Right lobe of liver (tissue), 6 donors: Measurements from ENCODE around the gene RPA1. TPM values are rescaled to one million over a fixed set of nuclear protein-coding genes. Genes with fewer than 3 reads are reported as not detected.

Experiments
- ATAC-seq, 4 donors: fragments of 200-7000 bp; cut with Tn5 transposase; one replicate each; pipeline ENCODE4 v1.9.1; 2020; ENCODE audit warnings: mild to moderate bottlenecking in 4 of 4, moderate library complexity in 4 of 4
- DNase-seq, 3 donors: peaks; one replicate each; pipeline ENCODE4 v3.0.0-alpha.2; 2020
- H3K27ac ChIP-seq, 3 donors: fragments of 200-600 bp; one replicate each; pipeline ENCODE4 v1.8.0; 2022
- H3K27me3 ChIP-seq, 2 donors: fragments of 200-600 bp; one replicate each; pipeline ENCODE4 v1.8.0; 2022
- H3K36me3 ChIP-seq, 4 donors: fragments of 200-600 bp; sonication (generic) in 1 of 4; one replicate each; pipeline versions ENCODE4 v1.5.1 to v1.8.0; 2017 to 2022; ENCODE audit warnings: control low read depth in 1 of 4
- H3K4me1 ChIP-seq, 4 donors: fragments of 200-600 bp; sonication (generic) in 1 of 4; one replicate each; pipeline versions ENCODE4 v1.5.1 to v1.8.0; 2017 to 2022; ENCODE audit warnings: control low read depth in 1 of 4
- H3K4me3 ChIP-seq, 3 donors: fragments of 200-600 bp; one replicate each; pipeline ENCODE4 v1.8.0; 2022
- H3K9me3 ChIP-seq, 4 donors: fragments of 200-600 bp; sonication (generic) in 1 of 4; one replicate each; pipeline versions ENCODE4 v1.5.1 to v1.8.0; 2017 to 2022; ENCODE audit warnings: control low read depth in 1 of 4
- CTCF ChIP-seq, 4 donors: fragments of 200-600 bp in 3 of 4; fragments of 450-650 bp in 1 of 4; IDR thresholded peaks; one replicate each; pipeline versions ENCODE4 v1.5.1 to v1.8.0; 2016 to 2022; ENCODE audit warnings: antibody characterized with exemption in 4 of 4, mild to moderate bottlenecking in 2 of 4
- POLR2A ChIP-seq: fragments of 450-650 bp; IDR thresholded peaks from one replicate; pipeline ENCODE4 v1.6.1; 2017; ENCODE audit warnings: antibody characterized with exemption, mild to moderate bottlenecking
- WGBS: methylation state at CpG from one replicate; pipeline ENCODE4 v1.1.6; 2018; ENCODE audit warnings: low coverage, low lambda C conversion rate; ENCODE audit not compliant: insufficient coverage; ENCODE audit errors: missing lambda C conversion rate; 5-methylcytosine and 5-hydroxymethylcytosine counted together
- intact Hi-C, 2 donors: fragments of 100-400 bp; cut with DNase I; formaldehyde crosslinking; loops; one replicate each; pipeline versions ENCODE4 v1.11.2 to v1.14.1; 2022
- total RNA-seq, 6 experiments: library from RNA; depleted of rRNA in 2 of 6; stranded (reverse); fragments of >200 nt in 2 of 6; fragmentation: NEBNext Ultra II Directional in 3 of 6; extraction: Animal tissue kit (Norgen Biotek cat#: 25700) in 3 of 6; gene quantifications; one replicate each; pipeline versions ENCODE4 v1.1.0 to v1.2.4, GENCODE V29; 2016 to 2023
- donor health status: DM: no; HTN: yes; CAD: no.
- donor health status: DM: no; HTN: no; CAD: no.
- donor health status: DM: no; HTN: no; CAD: no.
- donor health status: DM: no; HTN: yes; CAD: no.
- donor health status: DM: no; HTN: yes; CAD: no.

The RPA1 gene
- total RNA-seq, 6 experiments from 2014 or later = 10.9 to 35.5 (median 29.2) TPM

- ATAC-seq (no peak), DNase-seq (no peak)
- Histone ChIP-seq H3K36me3 (peaks cover 0 to 13% (median 4%) of the 10 kb centered on the region in 4 donors), H3K27me3 (no peaks in the 10 kb centered on the region), H3K4me3 (no peak overlapping the region), H3K27ac (no peak overlapping the region), H3K9me3 (no peaks in the 10 kb centered on the region), H3K4me1 (no peaks in the 10 kb centered on the region)
- 98% methylated on average over 8 of the region's 8 CpGs for WGBS
- intact Hi-C loops = loop anchor here in 1 of 2 donors (10.0 kb wide), 1 partner anchor 193 kb away; no protein-coding TSS in a partner anchor
- TF ChIP-seq CTCF (IDR thresholded peaks at IDR 0.05) (no peak), POLR2A (no peak)
Measured at GRCh38 chr17:1868090-1868489, 38.3 kb downstream of the RPA1 start.

GRCh38 chr17:1870592-1870991 lies 40.8 kb downstream of the RPA1 start:
- 88% methylated on average over 3 of the region's 3 CpGs for WGBS
- no peaks in the 10 kb centered on the region for H3K4me1 ChIP-seq

GRCh38 chr17:1871756-1872155 lies 42.0 kb downstream of the RPA1 start:
- intact Hi-C loops = no loop called here
- peaks cover 4 to 36% (median 12%) of the 10 kb centered on the region in 4 donors for H3K36me3 ChIP-seq
- TF ChIP-seq POLR2A (no peak), CTCF (IDR thresholded peaks at IDR 0.05) (no peak)
- ATAC-seq (no peak), DNase-seq (no peak)
- H3K4me1 ChIP-seq = no peaks in the 10 kb centered on the region
- H3K27me3 ChIP-seq = no peaks in the 10 kb centered on the region
- H3K4me3 ChIP-seq = no peak overlapping the region
- no peak overlapping the region for H3K27ac ChIP-seq
- WGBS = 41% methylated on average over 4 of the region's 5 CpGs
- no peaks in the 10 kb centered on the region for H3K9me3 ChIP-seq

More at GRCh38 chr17:1870592-1870991, 40.8 kb downstream of the RPA1 start:
- Histone ChIP-seq H3K27me3 (no peaks in the 10 kb centered on the region), H3K27ac (no peak overlapping the region), H3K4me3 (no peak overlapping the region), H3K36me3 (peaks cover 4 to 24% (median 11%) of the 10 kb centered on the region in 4 donors), H3K9me3 (no peaks in the 10 kb centered on the region)
- ATAC-seq = no peak
- TF ChIP-seq POLR2A (no peak), CTCF (IDR thresholded peaks at IDR 0.05) (no peak)
- intact Hi-C loops = no loop called here
- no peak for DNase-seq

- DNase-seq (no peak), ATAC-seq (no peak)
- Histone ChIP-seq H3K4me3 (no peak overlapping the region), H3K36me3 (peaks cover 4 to 40% (median 14%) of the 10 kb centered on the region in 4 donors), H3K27ac (no peak overlapping the region), H3K4me1 (no peaks in the 10 kb centered on the region), H3K9me3 (no peaks in the 10 kb centered on the region), H3K27me3 (no peaks in the 10 kb centered on the region)
- intact Hi-C loops = no loop called here
- no peak for TF ChIP-seq POLR2A
- no peak for TF ChIP-seq CTCF (IDR thresholded peaks at IDR 0.05)
- 88% methylated on average over 8 of the region's 12 CpGs for WGBS
Measured at GRCh38 chr17:1872254-1872653, 42.4 kb downstream of the RPA1 start.

- no peaks in the 10 kb centered on the region for H3K27me3 ChIP-seq
- no peaks in the 10 kb centered on the region for H3K4me1 ChIP-seq
- H3K4me3 ChIP-seq = no peak overlapping the region
- 79% methylated on average over 3 of the region's 4 CpGs for WGBS
- no peak for TF ChIP-seq CTCF (IDR thresholded peaks at IDR 0.05)
- no peak for TF ChIP-seq POLR2A
- H3K9me3 ChIP-seq = no peaks in the 10 kb centered on the region
- no peak for DNase-seq
- intact Hi-C loops = no loop called here
- no peak for ATAC-seq
- peaks cover 4 to 48% (median 16%) of the 10 kb centered on the region in 4 donors for H3K36me3 ChIP-seq
- H3K27ac ChIP-seq = no peak overlapping the region
Measured at GRCh38 chr17:1872976-1873375, 43.2 kb downstream of the RPA1 start.
